ENCODE results near the gene SMS.

GRCh38 chrX:21975812-21976211 lies 35.3 kb downstream of the SMS start:
- TF ChIP-seq CTCF (conservative IDR thresholded peaks at IDR 0.05; ENCODE audit: low read depth, low read length) (peak; percentile 65), EZH2phosphoT487 (IDR thresholded peaks at IDR 0.05; ENCODE audit: borderline replicate concordance, low read length) (no peak)

All from PC-3 (cell line).